ENCODE data around the gene TSHZ2.

TSHZ2 gene

GRCh38 chr20:53222932-53223331 lies 250.8 kb downstream of the TSHZ2 start:
- H3K27me3 ChIP-seq = no peaks in the 10 kb centered on the region
- TF ChIP-seq CTCF (IDR thresholded peaks at IDR 0.05; ENCODE audit: low read depth, low read length) = no peak
- DNase-seq = no peak
- no peaks in the 10 kb centered on the region for H3K9me3 ChIP-seq
- no peaks in the 10 kb centered on the region for H3K4me1 ChIP-seq
- no peaks in the 10 kb centered on the region for H3K36me3 ChIP-seq
- H3K4me3 ChIP-seq (ENCODE audit: low read depth, low read length) = no peak overlapping the region

- Histone ChIP-seq H3K36me3 (no peaks in the 10 kb centered on the region), H3K4me3 (ENCODE audit: low read depth, low read length) (no peak overlapping the region), H3K9me3 (no peaks in the 10 kb centered on the region), H3K4me1 (no peaks in the 10 kb centered on the region), H3K27me3 (no peaks in the 10 kb centered on the region)
- DNase-seq = no peak
- no peak for TF ChIP-seq CTCF (IDR thresholded peaks at IDR 0.05; ENCODE audit: low read depth, low read length)
Measured at GRCh38 chr20:53223626-53224172, 251.5 kb downstream of the TSHZ2 start.

GRCh38 chr20:53224851-53225250 lies 252.7 kb downstream of the TSHZ2 start:
- DNase-seq = no peak
- TF ChIP-seq CTCF (IDR thresholded peaks at IDR 0.05; ENCODE audit: low read depth, low read length) = no peak

GRCh38 chr20:53226826-53227225 lies 254.7 kb downstream of the TSHZ2 start:
- H3K4me3 ChIP-seq (ENCODE audit: low read depth, low read length) = no peak overlapping the region
- no peak for DNase-seq
- H3K27me3 ChIP-seq = no peaks in the 10 kb centered on the region
- H3K9me3 ChIP-seq = no peaks in the 10 kb centered on the region
- no peaks in the 10 kb centered on the region for H3K36me3 ChIP-seq
- TF ChIP-seq CTCF (IDR thresholded peaks at IDR 0.05; ENCODE audit: low read depth, low read length) = no peak
- H3K4me1 ChIP-seq = no peaks in the 10 kb centered on the region

More at GRCh38 chr20:53224851-53225250, 252.7 kb downstream of the TSHZ2 start:
- Histone ChIP-seq H3K9me3 (no peaks in the 10 kb centered on the region), H3K36me3 (no peaks in the 10 kb centered on the region), H3K27me3 (no peaks in the 10 kb centered on the region), H3K4me1 (no peaks in the 10 kb centered on the region), H3K4me3 (ENCODE audit: low read depth, low read length) (no peak overlapping the region)

- Histone ChIP-seq H3K36me3 (no peaks in the 10 kb centered on the region), H3K4me3 (ENCODE audit: low read depth, low read length) (no peak overlapping the region), H3K4me1 (no peaks in the 10 kb centered on the region), H3K9me3 (no peaks in the 10 kb centered on the region), H3K27me3 (no peaks in the 10 kb centered on the region)
- no peak for TF ChIP-seq CTCF (IDR thresholded peaks at IDR 0.05; ENCODE audit: low read depth, low read length)
- no peak for DNase-seq
Measured at GRCh38 chr20:53227523-53227922, 255.4 kb downstream of the TSHZ2 start.

GRCh38 chr20:53231061-53231460 lies 258.9 kb downstream of the TSHZ2 start:
- H3K36me3 ChIP-seq = no peaks in the 10 kb centered on the region
- H3K9me3 ChIP-seq = no peaks in the 10 kb centered on the region
- no peak for DNase-seq
- no peaks in the 10 kb centered on the region for H3K4me1 ChIP-seq
- no peak for TF ChIP-seq CTCF (IDR thresholded peaks at IDR 0.05; ENCODE audit: low read depth, low read length)
- no peaks in the 10 kb centered on the region for H3K27me3 ChIP-seq
- no peak overlapping the region for H3K4me3 ChIP-seq (ENCODE audit: low read depth, low read length)
